GM12891 (cell line): ENCODE measurements around the gene ATP6V0E2.

Experiments
- POLR2A ChIP-seq: IDR thresholded peaks from 2 replicates; pipeline ENCODE4 v1.6.1; 2011; ENCODE audit warnings: low read depth, low read length, control low read depth
- POLR2AphosphoS5 ChIP-seq: IDR thresholded peaks from 2 replicates; pipeline ENCODE4 v1.6.1; 2011; ENCODE audit warnings: low read depth, low read length, control low read depth
- POU2F2 ChIP-seq: IDR thresholded peaks from 2 replicates; pipeline ENCODE4 v1.6.1; 2011; ENCODE audit warnings: low read depth, mild to moderate bottlenecking, control low read depth, low read length, moderate library complexity
- TAF1 ChIP-seq: IDR thresholded peaks from 2 replicates; pipeline ENCODE4 v1.6.1; 2011; ENCODE audit warnings: low read depth, low read length, control low read depth

- TF ChIP-seq POLR2A (no peak), TAF1 (no peak), POU2F2 (no peak), POLR2AphosphoS5 (no peak)
These were observed 45.1 kb upstream of the ATP6V0E2 start for GRCh38 chr7:149828357-149829309.
